ENCODE results near the gene PSD4.

The PSD4 gene

DNA sequence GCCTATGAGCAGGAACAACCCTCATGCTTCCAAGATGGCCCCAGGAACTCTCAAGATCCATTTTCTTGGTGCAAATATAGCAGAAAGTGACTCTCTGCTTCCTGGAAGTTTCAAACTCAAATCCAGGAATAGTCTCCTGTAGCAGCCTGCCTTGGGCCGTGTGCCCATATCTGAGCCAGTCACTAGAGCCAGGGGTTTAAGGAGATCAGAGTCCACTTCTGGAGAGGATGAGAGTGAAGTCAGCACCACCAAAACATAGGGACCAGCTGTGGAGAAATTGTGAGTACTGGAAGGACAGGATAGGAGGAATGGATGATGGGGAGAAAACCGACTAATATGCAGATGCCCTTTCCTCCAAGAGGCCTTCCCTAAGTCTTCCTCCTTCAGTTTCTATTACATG, 33.2 kb downstream of the PSD4 start:
- no peak for DNase-seq (ENCODE audit: low spot score)

DNA sequence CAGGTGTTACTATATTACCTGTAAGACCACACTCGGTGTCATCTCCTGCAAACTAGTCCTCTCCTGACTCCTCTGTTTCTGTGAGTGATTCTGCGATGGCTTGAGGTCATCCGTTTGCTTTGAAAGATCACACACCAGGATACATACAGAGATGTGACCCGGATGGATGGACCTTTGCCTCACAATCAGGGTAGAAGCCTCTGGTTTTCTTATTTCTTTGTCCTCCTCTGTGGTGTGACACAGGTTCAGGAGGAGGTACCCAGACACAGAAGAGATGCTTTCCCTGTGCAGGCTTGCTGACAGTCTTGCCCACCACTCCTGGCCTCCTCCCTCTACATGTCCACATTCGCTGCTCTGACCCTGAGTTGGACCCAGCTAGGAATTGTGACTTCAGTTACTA, 34.6 kb downstream of the PSD4 start:
- no peak for DNase-seq (ENCODE audit: low spot score)

DNA sequence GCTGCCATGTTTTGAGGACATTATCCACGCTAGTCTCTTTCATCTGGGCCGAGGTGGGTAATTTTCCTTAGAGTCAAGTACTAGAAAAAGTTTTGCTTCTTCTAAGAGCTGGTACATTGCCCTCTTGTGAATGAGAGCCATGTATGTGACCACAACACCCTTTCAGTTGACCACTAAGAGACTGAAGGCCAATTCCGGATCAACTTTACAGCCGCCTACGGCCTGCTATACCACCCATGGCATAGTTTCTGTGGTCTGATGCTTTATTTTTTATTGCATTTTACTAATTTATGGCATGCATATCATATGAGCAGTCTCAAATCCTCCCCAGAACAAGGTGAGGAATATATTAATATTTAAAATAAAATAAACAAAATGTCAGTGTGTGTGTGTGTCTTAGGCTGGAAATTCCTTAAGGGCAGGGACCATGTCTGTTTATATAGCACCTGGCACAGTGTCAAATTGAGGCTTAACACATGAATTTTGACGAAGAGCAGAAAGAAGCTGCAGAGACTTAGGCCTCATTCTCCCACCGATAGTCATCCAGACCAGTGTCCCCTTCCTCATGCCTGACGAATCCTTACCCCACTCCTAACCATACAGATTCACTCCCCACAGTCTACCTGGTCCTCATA, 35.4 kb downstream of the PSD4 start:
- DNase-seq (ENCODE audit: low spot score): no peak

DNA sequence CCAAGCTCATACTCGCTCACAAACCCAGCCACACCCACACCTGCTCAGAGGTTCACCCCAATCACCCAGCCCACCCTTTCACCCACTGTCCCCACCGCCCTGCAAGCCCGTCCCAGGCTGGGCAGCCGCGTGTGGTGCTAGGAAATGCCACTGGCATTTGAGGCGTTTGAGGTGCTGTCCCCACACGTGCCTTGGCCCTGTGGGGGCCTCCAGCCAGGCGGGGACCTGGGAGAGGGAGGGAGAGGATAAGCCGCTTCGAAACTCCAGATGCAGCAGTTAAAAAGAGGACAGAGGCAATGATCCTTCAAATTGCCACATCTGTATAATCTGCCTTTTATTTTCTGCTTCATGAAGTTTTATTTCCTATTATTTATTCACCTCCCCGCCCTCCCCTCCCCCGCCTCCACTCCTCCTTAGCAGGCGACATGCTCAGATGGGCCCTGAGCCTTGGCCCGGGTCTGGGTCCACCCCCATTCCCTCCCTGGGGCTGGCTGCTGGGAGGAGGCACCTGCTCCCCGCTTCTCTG, 35.9 kb downstream of the PSD4 start:
- DNase-seq (ENCODE audit: low spot score): no peak

DNA sequence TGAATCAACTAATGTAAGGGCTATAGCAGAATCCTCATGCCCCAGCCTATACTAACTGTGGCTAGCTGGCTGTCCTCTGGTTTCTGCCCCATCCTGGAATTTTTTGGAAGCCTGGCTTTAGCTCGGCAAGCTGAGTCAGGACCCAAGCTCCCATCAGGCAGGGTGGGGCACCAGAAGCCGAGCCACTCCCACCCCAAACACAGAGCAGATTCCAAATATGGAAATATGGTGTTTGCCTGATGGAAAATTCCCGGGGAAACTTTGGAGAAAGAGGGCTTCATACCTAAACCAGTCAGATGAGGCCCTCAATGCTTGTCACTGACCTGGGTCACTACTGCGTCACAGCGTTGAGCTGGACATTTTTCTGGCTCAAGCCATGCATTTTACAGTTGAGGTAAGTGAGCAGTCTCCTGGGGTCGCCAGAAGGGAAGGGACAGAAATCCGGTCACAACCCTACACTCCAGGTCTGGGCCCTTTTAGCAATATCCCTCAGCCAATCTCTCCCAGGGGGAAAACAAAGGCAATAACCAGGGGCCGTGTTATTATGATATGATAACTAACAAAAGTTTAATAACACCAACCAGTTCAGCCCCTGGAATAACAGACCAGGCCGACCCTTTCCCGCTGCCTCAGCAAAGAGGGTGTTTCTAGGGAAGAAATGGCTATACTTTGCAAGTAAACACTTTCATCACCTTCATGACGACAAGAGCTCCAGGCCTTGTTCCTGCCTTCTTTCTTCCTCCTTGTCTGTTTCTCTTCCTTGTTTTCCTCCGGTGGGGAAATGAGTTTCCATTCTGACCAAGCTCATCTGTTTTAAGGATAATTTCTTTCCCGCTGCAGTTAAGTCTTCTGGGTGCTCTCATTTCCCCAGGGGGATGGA, 37.7 kb downstream of the PSD4 start:
- DNase-seq (ENCODE audit: low spot score): no peak

DNA sequence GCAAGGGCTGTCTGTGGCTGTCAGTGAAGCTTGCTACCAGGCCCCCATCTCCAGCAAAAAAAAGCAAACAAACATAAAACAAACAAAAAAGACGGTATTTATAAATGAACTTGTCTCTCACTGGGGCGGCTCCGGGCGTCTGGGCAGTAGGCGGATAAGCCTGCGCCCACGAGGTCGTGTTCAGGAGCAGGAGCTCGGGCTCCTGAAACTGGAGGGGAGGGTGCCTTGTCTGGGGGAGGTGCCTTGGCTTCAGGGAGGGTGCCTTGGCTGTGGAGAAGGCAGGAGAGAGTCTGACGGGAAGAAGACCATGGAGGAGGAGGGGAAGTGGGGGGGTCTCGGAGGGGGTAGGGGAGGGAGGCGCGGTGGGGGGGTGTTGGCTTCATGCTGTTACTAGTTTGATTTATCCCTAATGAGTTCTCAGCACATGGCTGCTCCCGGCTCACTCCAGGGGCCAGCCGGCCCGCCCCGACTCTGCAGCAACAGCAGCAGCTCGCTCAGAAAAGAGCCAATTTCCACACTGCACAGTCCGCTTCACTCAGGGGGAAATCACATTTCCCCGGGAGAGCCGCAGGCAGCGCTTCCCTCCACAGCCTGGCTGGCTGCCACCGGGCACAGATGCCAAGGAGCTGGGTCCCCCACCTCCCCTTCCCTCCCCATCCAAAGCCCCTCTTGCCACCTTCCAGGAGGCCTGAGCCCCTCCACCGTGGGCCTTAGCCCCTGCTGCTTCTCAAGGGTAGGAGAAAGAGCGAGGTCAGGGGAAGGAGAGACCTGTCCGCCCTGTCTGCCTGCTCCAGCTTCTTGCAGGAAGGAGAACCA, 38.7 kb downstream of the PSD4 start:
- no peak for DNase-seq (ENCODE audit: low spot score)

DNA sequence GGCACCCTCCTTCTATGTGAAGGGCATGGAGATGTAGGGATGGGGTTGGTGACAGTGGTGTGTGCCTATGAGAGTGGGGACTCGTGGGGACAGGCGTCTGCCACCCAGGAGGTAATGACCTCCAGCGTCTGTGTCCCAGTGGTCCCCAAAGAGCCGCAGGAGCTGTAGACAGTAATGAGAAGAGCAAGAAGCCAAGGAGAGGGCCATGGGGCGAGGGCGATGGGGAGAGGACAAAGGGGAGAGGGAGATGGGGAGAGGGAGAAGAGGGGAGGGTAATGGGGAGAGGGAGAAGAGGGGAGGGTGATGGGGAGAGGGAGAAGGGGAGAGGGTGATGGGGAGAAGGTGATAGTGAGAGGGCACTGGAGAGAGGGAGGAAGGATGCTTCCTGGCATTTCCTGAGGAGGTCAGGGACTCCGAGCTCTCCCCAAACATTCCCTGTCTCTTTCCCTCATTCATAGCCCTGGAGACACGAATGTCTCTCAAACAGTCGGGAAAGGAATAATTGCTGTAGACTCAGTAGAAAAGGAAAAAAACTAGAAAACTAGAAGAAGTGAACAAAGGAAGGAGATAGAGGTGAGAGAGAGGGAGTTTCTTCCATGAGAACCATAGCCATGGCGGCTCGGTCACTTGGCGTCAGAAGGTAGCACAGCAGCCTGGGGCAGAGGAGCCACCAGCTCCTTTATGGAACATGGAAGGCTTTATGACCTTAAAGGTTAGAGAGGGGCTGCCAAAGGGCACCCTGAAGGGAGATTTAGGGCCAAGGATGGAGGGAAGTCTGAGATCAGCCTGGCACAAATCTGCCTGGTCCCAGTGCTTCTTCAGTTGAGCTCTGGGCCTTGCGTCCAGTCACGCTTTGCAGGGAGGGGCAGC, 39.5 kb downstream of the PSD4 start:
- no peak for DNase-seq (ENCODE audit: low spot score)

DNA sequence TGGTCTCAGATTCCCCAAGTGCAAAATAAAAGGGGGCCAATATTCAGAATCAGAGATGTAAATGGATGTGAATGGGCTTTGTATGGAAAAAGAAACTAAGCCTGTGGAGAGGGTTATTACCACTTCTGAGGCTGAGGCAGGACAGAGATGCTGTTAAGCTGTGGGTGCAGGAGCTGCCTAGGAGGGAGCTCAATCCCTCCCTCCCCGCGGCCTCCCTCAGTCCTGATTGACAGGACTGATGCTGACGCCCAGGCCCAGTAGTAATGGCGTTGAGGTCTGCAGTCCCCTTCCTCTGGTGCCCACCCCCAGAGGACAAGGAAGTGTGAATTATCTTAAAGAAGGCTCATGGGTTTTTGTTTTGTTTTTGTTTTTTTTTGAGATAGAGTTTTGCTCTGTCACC, 40.4 kb downstream of the PSD4 start:
- DNase-seq (ENCODE audit: low spot score): no peak

DNA sequence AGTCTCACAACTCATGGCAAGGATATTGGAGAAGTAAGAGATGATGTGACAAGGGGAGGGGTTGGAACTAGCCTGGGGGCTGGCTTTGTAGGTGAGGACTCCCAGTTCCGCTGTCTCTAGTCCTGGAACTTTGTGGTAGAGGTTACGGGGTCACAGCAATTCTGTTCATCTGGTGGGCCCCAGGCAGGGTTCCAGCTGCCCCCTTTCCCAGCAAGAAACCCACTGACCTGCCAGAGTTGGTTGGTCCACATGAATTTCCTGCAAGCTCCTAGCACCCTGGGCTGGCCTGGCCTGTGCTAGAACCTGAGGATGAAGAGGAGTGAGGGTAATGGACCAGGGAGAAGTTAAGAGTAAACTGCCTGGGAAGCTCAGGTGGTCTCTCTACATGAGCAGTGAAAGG, 41.3 kb downstream of the PSD4 start:
- no peak for DNase-seq (ENCODE audit: low spot score)

DNA sequence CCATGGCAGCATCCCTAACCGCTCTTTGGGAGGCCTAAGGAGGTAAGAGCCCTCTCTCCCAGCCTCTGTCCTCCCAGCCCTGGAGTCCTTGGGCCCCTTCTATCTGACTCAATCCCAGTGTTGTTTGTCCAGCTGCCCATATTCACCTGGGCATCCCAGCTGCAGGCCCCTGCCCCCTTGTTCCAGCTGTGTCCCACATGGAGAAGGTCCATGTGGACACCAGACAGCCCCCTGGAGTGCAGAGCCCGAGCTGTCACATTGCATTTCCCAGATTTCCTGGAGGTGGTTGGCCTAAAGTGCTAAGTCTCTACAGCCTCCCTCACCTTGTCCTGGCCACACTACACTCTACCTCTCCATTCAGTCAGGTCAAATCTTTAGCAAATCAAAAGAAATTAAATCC, 42.5 kb downstream of the PSD4 start:
- no peak for DNase-seq (ENCODE audit: low spot score)

DNA sequence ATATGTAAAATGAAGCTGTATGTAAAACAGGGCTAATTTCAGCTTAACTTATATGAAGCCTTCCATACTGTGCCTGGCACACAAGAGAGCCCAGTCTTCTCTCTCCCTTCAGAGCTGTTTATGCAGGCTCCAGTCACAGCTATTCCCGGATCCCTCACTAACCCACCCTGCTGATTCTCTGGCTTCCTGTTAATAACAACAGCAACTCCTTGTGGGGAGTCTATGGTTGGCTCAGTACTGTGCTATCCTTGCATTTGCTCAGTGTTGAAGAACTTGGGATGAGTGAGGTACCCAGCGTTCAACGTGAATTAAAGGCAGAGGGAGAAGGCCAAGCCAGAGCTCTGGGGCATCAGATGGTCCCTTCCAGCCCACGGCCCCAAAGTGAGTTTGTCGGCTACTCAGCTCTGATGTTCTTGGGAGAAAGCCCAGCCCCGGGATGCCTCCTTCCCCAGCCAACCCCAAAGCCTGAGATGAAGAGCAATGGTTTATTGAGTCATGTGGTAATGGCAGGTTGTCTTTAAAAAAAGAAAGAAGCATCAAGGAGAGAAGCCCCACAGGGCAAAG, 43.2 kb downstream of the PSD4 start:
- DNase-seq (ENCODE audit: low spot score): no peak

DNA sequence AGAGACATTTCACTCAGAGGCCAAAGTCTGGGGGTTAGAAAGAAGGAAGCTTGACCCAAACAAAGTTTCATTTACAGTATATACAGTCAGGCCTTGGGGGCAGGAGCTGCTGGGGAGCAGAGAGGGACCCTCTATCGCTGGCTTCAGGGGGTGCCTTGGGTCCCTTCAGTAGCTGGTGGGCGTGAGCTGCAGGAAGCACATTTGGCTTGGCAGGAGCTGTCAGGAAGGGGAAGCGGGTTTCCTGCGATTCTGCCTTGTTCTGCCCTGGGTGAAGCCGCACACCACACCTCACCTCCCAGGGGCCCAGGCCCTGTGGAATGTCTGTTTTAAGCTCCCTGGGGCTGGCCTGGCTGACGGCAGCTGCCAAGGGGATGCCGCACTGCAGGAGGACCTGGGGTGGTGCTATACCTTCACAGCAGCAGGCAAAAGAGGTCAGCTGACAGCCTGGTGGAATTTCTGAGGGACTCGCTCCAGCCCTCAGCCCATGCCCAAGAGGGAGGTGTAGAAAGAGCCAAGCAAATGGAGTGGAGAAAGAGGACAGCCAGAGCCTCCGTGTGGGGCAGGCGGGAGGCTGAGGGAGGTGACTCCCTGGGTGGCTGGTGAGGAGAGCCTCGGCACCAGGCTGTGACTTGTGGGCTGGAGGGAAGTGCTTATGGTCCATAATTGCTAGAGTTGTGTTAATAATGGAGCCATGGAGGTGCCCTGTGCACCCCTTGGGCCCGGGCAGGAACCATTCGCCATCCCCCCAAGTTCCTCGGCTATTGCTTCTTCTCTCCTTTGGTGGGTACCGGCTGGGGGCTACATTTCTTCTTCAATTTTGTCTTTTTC, 43.9 kb downstream of the PSD4 start:
- DNase-seq (ENCODE audit: low spot score): no peak

DNA sequence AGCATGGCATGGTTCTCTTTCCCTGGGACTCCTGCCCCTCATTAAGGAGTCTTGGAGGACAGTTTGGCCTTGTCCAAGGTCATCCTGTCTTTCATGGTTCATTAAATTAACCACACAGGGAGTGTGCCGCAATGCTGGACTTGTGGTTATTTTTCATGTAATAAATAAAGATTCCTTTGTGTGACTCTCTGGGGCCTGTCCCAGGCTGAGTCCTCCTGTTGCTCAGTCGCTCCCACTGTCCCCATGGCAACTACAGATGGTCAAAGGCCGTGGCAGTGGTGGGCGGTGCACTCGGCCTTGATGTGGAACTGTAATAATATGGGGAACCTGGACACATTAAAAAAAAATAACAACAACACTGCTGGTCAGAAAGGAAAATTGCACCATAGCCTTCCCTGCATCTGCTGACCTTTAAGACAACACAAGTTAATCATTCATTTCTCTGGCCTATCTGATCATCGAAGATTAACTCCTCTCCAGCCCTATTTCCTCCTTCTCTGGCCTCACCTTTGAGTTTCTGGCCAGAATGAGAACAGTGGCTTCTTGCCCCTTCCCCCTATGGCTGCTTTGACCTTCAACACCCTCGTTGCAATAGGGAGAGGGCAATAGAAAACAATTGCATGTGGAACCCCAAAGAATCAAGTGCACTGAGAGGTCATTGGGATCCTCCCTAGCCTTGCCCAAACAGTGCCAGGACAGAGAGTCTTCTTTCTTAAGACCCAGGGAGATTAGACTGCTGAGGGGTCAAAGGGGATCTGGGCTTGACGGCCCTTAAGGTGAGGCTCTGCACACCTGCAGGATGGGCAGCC, 44.7 kb downstream of the PSD4 start:
- DNase-seq (ENCODE audit: low spot score): peak; percentile 97

DNA sequence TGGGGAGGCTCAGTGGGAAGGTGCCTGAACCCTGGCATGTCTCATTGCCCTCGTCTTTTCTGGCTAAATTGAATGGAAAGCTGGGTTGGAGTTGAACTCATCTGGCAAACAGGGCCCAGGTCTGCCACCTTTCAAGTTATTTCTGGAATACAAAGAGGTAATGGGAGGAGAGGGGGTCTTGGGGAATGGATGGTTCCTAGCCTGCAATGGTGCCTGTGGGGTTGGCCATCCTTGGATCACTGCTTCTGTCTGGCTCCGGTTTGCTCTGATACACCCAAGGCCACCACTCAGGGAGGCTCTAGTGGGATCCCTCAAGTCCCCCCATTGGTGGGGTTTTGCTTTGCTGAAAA, 45.3 kb downstream of the PSD4 start:
- no peak for DNase-seq (ENCODE audit: low spot score)

DNA sequence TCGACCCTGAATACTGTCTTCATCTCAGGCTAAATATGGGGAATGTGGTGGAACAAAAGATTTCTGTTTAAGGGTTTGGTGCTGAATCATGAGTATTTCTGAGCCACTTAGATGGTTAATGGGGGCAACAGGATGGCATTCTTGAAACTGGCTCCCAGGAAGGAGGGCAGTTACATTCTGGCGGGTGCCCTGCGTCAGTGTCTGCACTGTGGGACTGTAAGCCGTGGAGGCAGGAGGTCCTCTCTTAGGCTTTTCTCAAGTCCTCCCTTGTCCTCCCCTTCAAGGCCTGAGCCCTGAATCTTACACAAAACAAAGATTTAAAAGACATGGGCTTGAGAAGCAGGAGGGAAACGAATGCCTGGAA, 45.7 kb downstream of the PSD4 start:
- DNase-seq (ENCODE audit: low spot score): no peak

DNA sequence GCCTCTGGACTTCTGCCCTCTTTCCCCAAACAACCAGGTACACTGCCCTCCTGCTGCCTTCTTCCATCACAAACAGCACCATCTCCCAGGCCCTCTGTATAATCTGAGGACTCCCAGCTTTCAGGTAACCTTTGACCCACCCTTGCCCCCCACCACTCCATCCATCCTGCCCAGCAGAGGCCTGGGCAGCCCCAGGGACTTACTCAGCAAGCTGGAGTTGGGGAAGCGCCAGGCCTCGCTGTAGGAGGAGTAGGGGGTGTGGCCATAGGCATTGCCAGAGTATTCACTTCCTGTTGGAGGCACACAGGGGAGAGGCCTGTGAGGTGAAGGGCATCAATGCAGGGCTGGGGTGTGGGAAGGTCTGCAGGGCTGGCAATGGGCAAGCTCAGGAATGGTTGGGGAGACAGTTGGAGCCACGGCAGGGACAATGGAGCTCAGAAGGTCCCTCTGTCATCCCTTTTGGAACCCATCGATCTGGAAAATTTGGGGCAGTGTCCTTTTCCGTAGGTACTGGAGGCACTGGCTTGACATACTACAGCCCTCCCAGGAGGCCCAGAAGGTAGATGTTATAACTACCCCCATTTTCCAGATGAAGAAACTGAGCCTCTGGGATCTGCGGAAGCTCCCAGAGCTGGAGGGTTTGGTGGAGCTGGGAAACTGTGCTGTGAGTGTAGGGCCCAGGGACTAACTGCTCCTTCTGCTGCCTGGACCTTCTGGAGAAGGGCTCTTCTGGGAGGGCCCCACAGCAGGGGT, 46.3 kb downstream of the PSD4 start:
- DNase-seq (ENCODE audit: low spot score): no peak

DNA sequence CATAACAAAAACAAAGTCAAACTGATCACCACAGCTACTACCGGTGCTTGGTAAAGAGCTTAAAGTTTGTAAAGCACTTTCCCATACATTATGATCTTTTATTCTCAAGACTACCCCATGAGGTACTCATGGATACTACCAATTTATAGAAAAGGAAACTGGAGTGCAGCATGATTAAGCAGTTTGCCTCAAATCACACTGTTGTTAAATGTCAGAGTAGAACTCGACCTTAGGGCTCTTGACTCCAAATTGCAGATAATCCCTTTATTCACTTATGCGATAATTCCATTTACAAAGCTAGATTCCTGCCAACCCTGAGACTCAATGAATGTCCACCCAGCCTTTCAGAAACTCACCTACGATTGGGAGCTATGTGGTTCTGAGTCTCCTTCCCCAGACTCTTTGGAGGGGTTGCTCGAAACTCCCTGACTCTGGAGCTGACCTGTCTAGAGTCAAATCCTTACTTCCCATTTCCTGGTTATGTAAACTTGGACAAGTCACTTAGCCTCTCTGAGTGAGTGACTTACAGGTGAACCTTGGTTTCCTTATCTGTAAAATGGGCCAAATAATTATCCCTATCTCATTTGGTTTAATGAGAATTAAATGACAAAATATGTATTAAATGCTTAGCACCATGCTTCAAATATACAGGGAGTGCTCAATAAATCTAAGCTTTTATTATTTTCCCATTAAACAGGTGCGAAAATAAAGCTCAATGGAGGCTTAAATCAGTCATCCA, 47.4 kb downstream of the PSD4 start:
- no peak for DNase-seq (ENCODE audit: low spot score)

DNA sequence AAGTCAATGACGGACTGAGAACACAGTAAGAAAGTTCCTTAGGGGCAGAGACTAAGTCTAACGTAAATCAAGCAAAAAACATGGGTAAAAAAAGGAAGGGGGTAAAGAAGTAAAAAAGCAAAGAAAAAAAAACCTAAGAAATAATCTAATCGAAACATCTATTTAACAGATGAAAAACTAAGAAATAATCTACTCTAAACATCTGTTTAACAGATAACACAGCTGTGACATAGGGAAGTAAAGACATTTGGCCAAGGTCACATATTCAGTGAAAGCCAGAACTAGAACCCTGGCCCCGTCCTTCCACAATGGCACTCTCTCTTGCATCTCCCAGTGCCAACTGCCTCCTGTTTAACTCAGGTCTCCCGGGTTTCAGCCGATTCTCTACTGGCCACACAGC, 48.1 kb downstream of the PSD4 start:
- DNase-seq (ENCODE audit: low spot score): no peak
